Ishikawa (cell line): ENCODE results near the gene JARID2.

Experiments
- CEBPB ChIP-seq: IDR thresholded peaks from 2 replicates; pipeline ENCODE4 v1.6.1; 2012
- CREB1 ChIP-seq: IDR thresholded peaks from 2 replicates; pipeline ENCODE4 v1.6.1; 2012; ENCODE audit warnings: low read depth
- EGR1 ChIP-seq: IDR thresholded peaks from 2 replicates; pipeline ENCODE4 v1.6.1; 2012
- EP300 ChIP-seq: IDR thresholded peaks from 2 replicates; pipeline ENCODE4 v1.6.1; 2012; ENCODE audit warnings: borderline replicate concordance
- FOXM1 ChIP-seq: IDR thresholded peaks from 2 replicates; pipeline ENCODE4 v1.6.1; 2012; ENCODE audit warnings: low read depth, borderline replicate concordance
- MAX ChIP-seq: IDR thresholded peaks from 2 replicates; pipeline ENCODE4 v1.6.1; 2012
- NFIC ChIP-seq: IDR thresholded peaks from 2 replicates; pipeline ENCODE4 v1.6.1; 2012
- RAD21 ChIP-seq: IDR thresholded peaks from 2 replicates; pipeline ENCODE4 v1.6.1; 2012; ENCODE audit warnings: low read depth
- REST ChIP-seq: IDR thresholded peaks from 2 replicates; pipeline ENCODE4 v1.6.1; 2012; ENCODE audit warnings: low read depth, mild to moderate bottlenecking
- TAF1 ChIP-seq: IDR thresholded peaks from 2 replicates; pipeline ENCODE4 v1.6.1; 2012; ENCODE audit warnings: low read depth, mild to moderate bottlenecking
- TCF12 ChIP-seq: IDR thresholded peaks from 2 replicates; pipeline ENCODE4 v1.6.1; 2012; ENCODE audit warnings: low read depth
- TEAD4 ChIP-seq: IDR thresholded peaks from 2 replicates; pipeline ENCODE4 v1.6.1; 2012
- YY1 ChIP-seq: IDR thresholded peaks from 2 replicates; pipeline ENCODE4 v1.6.1; 2012; ENCODE audit warnings: low read depth
- ZBTB7A ChIP-seq: IDR thresholded peaks from 2 replicates; pipeline ENCODE4 v1.6.1; 2012; ENCODE audit warnings: low read depth
- TF ChIP-seq, protein P1 (sequence below): IDR thresholded peaks from 2 replicates; pipeline ENCODE4 v1.6.1; 2012

The JARID2 gene

GRCh38 chr6:15352220-15352619, 106.4 kb downstream of the JARID2 start:
- TF ChIP-seq YY1 (no peak), ZBTB7A (no peak), NFIC (no peak), TEAD4 (no peak), CREB1 (no peak), RAD21 (no peak), MAX (no peak), CEBPB (no peak), FOXM1 (no peak), TAF1 (no peak), TCF12 (no peak), EP300 (no peak), EGR1 (no peak)
- TF ChIP-seq, protein P1, sequence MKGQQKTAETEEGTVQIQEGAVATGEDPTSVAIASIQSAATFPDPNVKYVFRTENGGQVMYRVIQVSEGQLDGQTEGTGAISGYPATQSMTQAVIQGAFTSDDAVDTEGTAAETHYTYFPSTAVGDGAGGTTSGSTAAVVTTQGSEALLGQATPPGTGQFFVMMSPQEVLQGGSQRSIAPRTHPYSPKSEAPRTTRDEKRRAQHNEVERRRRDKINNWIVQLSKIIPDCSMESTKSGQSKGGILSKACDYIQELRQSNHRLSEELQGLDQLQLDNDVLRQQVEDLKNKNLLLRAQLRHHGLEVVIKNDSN: no peak

DNA sequence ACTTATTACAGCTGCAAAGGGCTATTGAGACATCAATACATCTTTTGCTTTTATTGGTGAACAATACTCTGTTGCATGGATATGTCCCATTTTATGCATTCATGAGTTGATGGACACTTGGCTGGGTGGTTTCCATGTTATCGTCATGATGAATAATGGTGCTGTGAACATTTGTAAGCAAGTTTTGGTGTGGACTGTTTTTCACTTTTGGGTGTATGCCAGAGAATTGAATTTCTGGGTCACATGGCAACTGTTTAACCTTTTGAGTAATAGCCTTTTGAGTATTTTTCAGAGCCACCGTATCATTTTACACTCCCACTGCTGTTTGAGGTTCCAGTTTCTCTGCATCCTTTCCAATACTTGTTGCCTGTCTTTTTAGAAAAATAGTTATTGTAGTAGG, 107.0 kb downstream of the JARID2 start:
- TF ChIP-seq MAX (no peak), RAD21 (no peak), FOXM1 (no peak), TEAD4 (no peak), EP300 (no peak), ZBTB7A (no peak), CEBPB (no peak), CREB1 (no peak), TCF12 (no peak), YY1 (no peak), EGR1 (no peak)
- TF ChIP-seq, protein P1: no peak

GRCh38 chr6:15355683-15356099, 109.8 kb downstream of the JARID2 start:
- no peak for TF ChIP-seq EP300

DNA sequence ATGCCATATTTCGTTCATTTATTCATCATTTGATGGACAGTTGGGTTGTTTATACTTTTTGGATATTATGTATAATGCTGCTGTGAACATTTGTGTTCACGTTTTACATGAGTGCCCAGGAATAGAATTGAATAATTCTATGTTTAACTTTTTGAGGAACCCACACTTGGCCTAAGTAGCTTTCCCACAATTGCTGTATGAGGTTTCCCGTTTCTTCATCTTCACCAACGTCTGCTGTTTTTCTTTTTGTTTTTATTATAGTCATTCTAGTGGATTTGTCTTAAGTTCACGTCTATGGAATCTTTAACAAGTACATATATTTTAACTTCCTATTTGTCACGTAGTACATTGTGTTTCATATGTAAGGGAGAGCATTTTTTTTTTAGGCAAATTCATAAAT, 110.3 kb downstream of the JARID2 start:
- TF ChIP-seq CEBPB (no peak), TCF12 (no peak), TEAD4 (no peak), FOXM1 (no peak), RAD21 (no peak), EP300 (no peak), ZBTB7A (no peak), MAX (no peak), NFIC (no peak), TAF1 (no peak), YY1 (no peak), CREB1 (no peak), EGR1 (no peak), REST (no peak)
- TF ChIP-seq, protein P1: no peak

GRCh38 chr6:15356937-15357336, 111.1 kb downstream of the JARID2 start:
- no peak for TF ChIP-seq NFIC

DNA sequence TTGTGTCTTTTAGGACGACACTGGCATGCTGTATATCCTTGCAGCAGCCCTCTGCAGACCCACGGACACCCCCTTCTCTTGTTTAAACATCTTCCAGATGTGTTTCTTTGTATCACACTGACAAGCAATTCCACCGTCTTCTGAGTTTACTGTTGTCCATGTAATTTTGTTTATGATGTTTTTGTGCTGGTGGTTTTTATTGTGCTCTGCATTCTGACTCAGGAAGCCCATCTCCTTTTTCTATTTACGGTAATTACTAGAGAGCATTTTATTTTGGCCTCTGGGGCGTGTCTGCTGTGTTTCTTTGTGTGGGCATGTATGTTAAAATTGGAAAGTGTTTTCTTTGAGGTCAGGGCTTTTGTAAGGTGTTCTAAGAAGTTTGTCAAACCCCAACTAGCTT, 111.9 kb downstream of the JARID2 start:
- TF ChIP-seq RAD21: no peak

DNA sequence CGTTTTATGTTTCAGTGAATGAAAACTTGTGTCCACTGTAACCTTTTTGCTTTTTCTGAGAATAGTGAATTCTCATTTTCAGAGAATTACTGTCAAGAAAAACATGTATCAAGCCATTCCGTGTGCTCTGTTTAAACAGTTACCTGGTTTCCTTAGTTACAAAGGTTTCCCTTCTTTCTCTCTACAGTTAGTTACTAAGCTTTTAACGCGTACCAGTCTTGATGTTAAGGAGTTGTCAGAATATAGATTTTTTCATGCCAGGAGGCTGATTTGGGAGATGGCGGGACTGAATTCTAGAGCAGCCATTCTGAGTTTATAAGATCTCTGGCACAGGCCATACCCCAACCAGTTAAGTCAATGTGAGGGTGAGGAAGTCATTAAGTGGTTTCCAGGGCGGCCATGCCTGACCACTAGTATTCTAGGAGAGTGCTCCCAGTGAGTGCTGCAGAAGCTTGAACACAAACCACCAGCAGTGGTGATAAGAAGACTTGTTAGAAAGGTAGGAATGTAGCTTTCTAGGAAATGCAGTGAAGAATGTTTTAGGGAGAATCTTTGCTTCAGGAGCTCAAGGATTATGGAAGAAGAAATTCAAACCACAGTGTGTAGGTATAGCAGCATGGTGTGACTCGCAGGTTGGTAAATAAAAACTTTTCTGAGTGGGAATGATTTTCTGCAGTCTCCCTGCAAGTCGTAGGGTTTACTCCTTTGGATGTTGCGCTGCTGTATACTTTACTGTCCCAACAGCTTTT, 112.9 kb downstream of the JARID2 start:
- TF ChIP-seq FOXM1: no peak
- TF ChIP-seq RAD21: no peak
- TF ChIP-seq TAF1: no peak
